H1 (cell line): ENCODE results near the gene GPLD1. TPM values are rescaled to one million over a fixed set of nuclear protein-coding genes. Genes with fewer than 3 reads are reported as not detected.
A peak's percentile ranks its signal among the peaks of the same experiment; 100 is the strongest.

ENCODE experiments used
- CTCF ChIA-PET: fragments of 300-600 bp; sonication (Branson Sonifier 250); formaldehyde crosslinking; loops from one replicate; lab custom pipeline; 2021; ENCODE audit not compliant: partially characterized antibody; lab: Charles Lee
- POLR2A ChIA-PET: fragments of 300-600 bp; sonication (Branson Sonifier 250); formaldehyde crosslinking; loops from one replicate; lab custom pipeline; 2021; ENCODE audit warnings: inconsistent platforms; ENCODE audit not compliant: partially characterized antibody; lab: Charles Lee
- DNase-seq, 2 experiments: peaks; one replicate each; pipeline versions ENCODE4 v3.0.0 to v3.0.0-alpha.2; 2010 to 2022; ENCODE audit warnings: low spot score in 2 of 2, low read depth in 1 of 2, mixed read lengths in 1 of 2
- FAIRE-seq: peaks from 2 replicates; lab custom pipeline; 2011; peaks lifted over from hg19 to GRCh38; lab: Jason Lieb, UNC
- H2AFZ ChIP-seq: 2 replicates; pipeline ENCODE4 v1.8.1; 2012; ENCODE audit warnings: low read length, inconsistent platforms
- H2AK5ac ChIP-seq: 2 replicates; pipeline ENCODE4 v1.6.1; 2013; ENCODE audit warnings: low read depth, low read length
- H2BK120ac ChIP-seq: replicated peaks from 2 replicates; pipeline ENCODE3; 2013; ENCODE audit warnings: low read depth, low read length, inconsistent platforms
- H2BK12ac ChIP-seq: 2 replicates; pipeline ENCODE4 v1.6.1; 2013; ENCODE audit warnings: low read depth, low read length
- H2BK15ac ChIP-seq: 2 replicates; pipeline ENCODE4 v1.6.1; 2013; ENCODE audit warnings: low read length
- H2BK20ac ChIP-seq: 2 replicates; pipeline ENCODE4 v1.6.1; 2013; ENCODE audit warnings: low read length
- H2BK5ac ChIP-seq: 2 replicates; pipeline ENCODE4 v1.6.1; 2013; ENCODE audit warnings: low read depth, low read length
- H3K14ac ChIP-seq: 2 replicates; pipeline ENCODE4 v1.6.1; 2013; ENCODE audit warnings: inconsistent platforms; ENCODE audit not compliant: insufficient read length
- H3K18ac ChIP-seq: 2 replicates; pipeline ENCODE4 v1.6.1; 2013; ENCODE audit warnings: low read length; ENCODE audit errors: extremely low read depth
- H3K23ac ChIP-seq: 2 replicates; pipeline ENCODE4 v1.6.1; 2013; ENCODE audit warnings: inconsistent platforms; ENCODE audit not compliant: insufficient read length
- H3K23me2 ChIP-seq: 2 replicates; pipeline ENCODE4 v1.6.1; 2013; ENCODE audit warnings: low read depth, low read length
- H3K27ac ChIP-seq: 2 replicates; pipeline ENCODE4 v1.6.1; 2011; ENCODE audit warnings: low read depth, low read length, inconsistent platforms
- H3K27me3 ChIP-seq, 4 experiments: replicated peaks in 1 of 4; 1 replicate in 1 of 4; 2 replicates in 3 of 4; pipeline versions ENCODE4 v1.6.1 to v1.8.1; 2011 to 2013; ENCODE audit warnings: low read length in 3 of 4, mild to moderate bottlenecking in 3 of 4, inconsistent platforms in 2 of 4, mixed read lengths in 2 of 4, moderate library complexity in 1 of 4; ENCODE audit not compliant: control insufficient read depth in 3 of 4, insufficient read depth in 3 of 4; ENCODE audit errors: extremely low read depth in 1 of 4
- H3K36me3 ChIP-seq, 4 experiments: 2 replicates each; pipeline versions ENCODE4 v1.6.1 to v1.8.1; 2011 to 2013; ENCODE audit warnings: mild to moderate bottlenecking in 4 of 4, low read length in 3 of 4, moderate library complexity in 2 of 4, control low read depth in 1 of 4, inconsistent platforms in 1 of 4; ENCODE audit not compliant: insufficient read depth in 4 of 4, control insufficient read depth in 2 of 4
- H3K4ac ChIP-seq: replicated peaks from 2 replicates; pipeline ENCODE3; 2013; ENCODE audit warnings: low read length, low read depth, mixed read lengths, inconsistent platforms; ENCODE audit not compliant: insufficient read length
- H3K4me1 ChIP-seq, 4 experiments: replicated peaks in 1 of 4; 1 replicate in 1 of 4; 2 replicates in 3 of 4; pipeline versions ENCODE4 v1.6.1 to v1.8.1; 2011 to 2013; ENCODE audit warnings: low read length in 3 of 4, inconsistent platforms in 2 of 4, mixed read lengths in 1 of 4; ENCODE audit not compliant: insufficient read depth in 4 of 4, control insufficient read depth in 3 of 4
- H3K4me2 ChIP-seq, 2 experiments: 2 replicates each; pipeline versions ENCODE4 v1.6.1 to v1.8.1; 2011 to 2013; ENCODE audit warnings: low read depth in 2 of 2, low read length in 2 of 2, control low read depth in 1 of 2, inconsistent platforms in 1 of 2, mild to moderate bottlenecking in 1 of 2; ENCODE audit not compliant: insufficient read depth in 1 of 2
- H3K4me3 ChIP-seq, 4 experiments: fragments of 200-600, 300-600 bp in 1 of 4; sonication (generic), shearing (Covaris generic), sonication (Bioruptor Twin) in 1 of 4; 2 replicates each; pipeline versions ENCODE4 v1.5.1 to v1.8.1; 2011 to 2016; ENCODE audit warnings: low read length in 4 of 4, low read depth in 3 of 4, control low read depth in 2 of 4, inconsistent platforms in 2 of 4, mild to moderate bottlenecking in 2 of 4, mixed read lengths in 1 of 4, moderate library complexity in 1 of 4; ENCODE audit not compliant: insufficient read depth in 2 of 4; ENCODE audit errors: extremely low read depth in 1 of 4
- H3K56ac ChIP-seq: replicated peaks from 2 replicates; pipeline ENCODE3; 2013; ENCODE audit warnings: low read depth, mild to moderate bottlenecking, mixed read lengths, low read length, inconsistent platforms; ENCODE audit not compliant: insufficient read length
- H3K79me1 ChIP-seq: 2 replicates; pipeline ENCODE4 v1.6.1; 2013; ENCODE audit warnings: low read depth, low read length, control low read depth
- H3K79me2 ChIP-seq, 2 experiments: 2 replicates each; pipeline versions ENCODE4 v1.6.1 to v1.8.1; 2012 to 2013; ENCODE audit warnings: low read length in 2 of 2, mild to moderate bottlenecking in 2 of 2, inconsistent platforms in 1 of 2; ENCODE audit not compliant: insufficient read depth in 2 of 2, control insufficient read depth in 1 of 2
- H3K9ac ChIP-seq, 4 experiments: replicated peaks in 1 of 4; 1 replicate in 1 of 4; 2 replicates in 3 of 4; pipeline versions ENCODE4 v1.6.1 to v1.8.1; 2011 to 2013; ENCODE audit warnings: low read depth in 3 of 4, low read length in 3 of 4, control low read depth in 2 of 4, mild to moderate bottlenecking in 2 of 4, moderate library complexity in 2 of 4, inconsistent platforms in 1 of 4; ENCODE audit errors: extremely low read depth in 1 of 4
- H3K9me3 ChIP-seq, 2 experiments: 2 replicates each; pipeline versions ENCODE4 v1.6.1 to v1.8.1; 2012 to 2013; ENCODE audit warnings: mild to moderate bottlenecking in 2 of 2, moderate library complexity in 2 of 2, control low read depth in 1 of 2, inconsistent platforms in 1 of 2, low read depth in 1 of 2, low read length in 1 of 2, mixed read lengths in 1 of 2; ENCODE audit not compliant: insufficient read depth in 2 of 2
- H4K20me1 ChIP-seq, 2 experiments: replicated peaks in 1 of 2; 2 replicates each; pipeline versions ENCODE3 to v1.8.1; 2011 to 2013; ENCODE audit warnings: inconsistent platforms in 2 of 2, low read length in 2 of 2, mild to moderate bottlenecking in 1 of 2; ENCODE audit not compliant: insufficient read depth in 2 of 2, control insufficient read depth in 1 of 2
- H4K5ac ChIP-seq: 2 replicates; pipeline ENCODE4 v1.6.1; 2013; ENCODE audit warnings: low read length, low read depth, mixed read lengths, inconsistent platforms; ENCODE audit not compliant: insufficient read length
- H4K8ac ChIP-seq: 2 replicates; pipeline ENCODE4 v1.8.0; 2013; ENCODE audit warnings: mild to moderate bottlenecking, moderate library complexity, low read length, inconsistent platforms; ENCODE audit not compliant: insufficient read depth; ENCODE audit errors: extremely low read depth
- H4K91ac ChIP-seq: replicated peaks from 2 replicates; pipeline ENCODE3; 2013; ENCODE audit warnings: low read length, mixed read lengths, inconsistent platforms; ENCODE audit not compliant: insufficient read length
- CBX5 ChIP-seq: fragments of 300-800, 300-1000 bp; sonication (generic); IDR thresholded peaks from 2 replicates; pipeline ENCODE4 v1.7.1; 2016; ENCODE audit warnings: antibody characterized with exemption, low read length, low read depth
- CHD1 ChIP-seq: IDR thresholded peaks from 2 replicates; pipeline ENCODE4 v1.6.1; 2012; ENCODE audit warnings: low read depth, low read length, improper control_type of control experiment
- CTCF ChIP-seq, 3 experiments: IDR thresholded peaks; 1 replicate in 2 of 3; 2 replicates in 1 of 3; pipeline versions ENCODE4 v1.5.1 to v1.6.1; 2011; ENCODE audit warnings: low read length in 3 of 3, mild to moderate bottlenecking in 3 of 3, inconsistent platforms in 2 of 3, low read depth in 1 of 3, moderate library complexity in 1 of 3; ENCODE audit not compliant: insufficient read depth in 1 of 3; ENCODE audit errors: control extremely low read depth in 1 of 3
- EGR1 ChIP-seq: IDR thresholded peaks from 2 replicates; pipeline ENCODE4 v1.6.1; 2011; ENCODE audit warnings: low read depth, low read length, borderline replicate concordance
- POU5F1 ChIP-seq: IDR thresholded peaks from 2 replicates; pipeline ENCODE4 v1.6.1; 2011; ENCODE audit warnings: low read depth, mild to moderate bottlenecking, low read length, moderate library complexity
- RAD21 ChIP-seq, 2 experiments: IDR thresholded peaks in 1 of 2; conservative IDR thresholded peaks in 1 of 2; 2 replicates each; pipeline ENCODE4 v1.6.1; 2011; ENCODE audit warnings: low read depth in 2 of 2, low read length in 2 of 2, improper control_type of control experiment in 1 of 2, inconsistent platforms in 1 of 2, mild to moderate bottlenecking in 1 of 2, moderate library complexity in 1 of 2
- SIN3A ChIP-seq, 2 experiments: IDR thresholded peaks in 1 of 2; conservative IDR thresholded peaks in 1 of 2; 2 replicates each; pipeline ENCODE4 v1.6.1; 2011 to 2012; ENCODE audit warnings: low read length in 2 of 2, improper control_type of control experiment in 1 of 2, low read depth in 1 of 2, mild to moderate bottlenecking in 1 of 2
- TAF1 ChIP-seq: IDR thresholded peaks from 2 replicates; pipeline ENCODE4 v1.6.1; 2011; ENCODE audit warnings: mild to moderate bottlenecking, low read depth, low read length
- TEAD4 ChIP-seq: IDR thresholded peaks from 2 replicates; pipeline ENCODE4 v1.6.1; 2012; ENCODE audit warnings: low read depth, low read length, inconsistent platforms, mixed read lengths
- WGBS, 2 experiments: shearing (Covaris generic) in 1 of 2; methylation state at CpG; one replicate each; pipeline versions ENCODE4 v1.1.6 to v1.1.7; 2013 to 2015; ENCODE audit warnings: low lambda C conversion rate in 2 of 2, mixed read lengths in 2 of 2, inconsistent platforms in 1 of 2, low coverage in 1 of 2, missing lambda C conversion rate in 1 of 2; ENCODE audit not compliant: insufficient replicate concordance in 2 of 2, insufficient coverage in 1 of 2, insufficient read length in 1 of 2; ENCODE audit errors: extremely low coverage in 1 of 2, missing lambda C conversion rate in 1 of 2; 5-methylcytosine and 5-hydroxymethylcytosine counted together
- polyA plus RNA-seq, 7 experiments: library from polyadenylated mRNA; depleted of rRNA in 3 of 7; stranded (reverse) in 5 of 7; unstranded in 2 of 7; fragments of >200 nt in 5 of 7; fragments of 200-250 nt in 2 of 7; gene quantifications; 1 replicate in 5 of 7; 2 replicates in 1 of 7; 4 replicates in 1 of 7; pipeline versions ENCODE4 v1.2.1 to v1.2.3, GENCODE V29; 2011 to 2013; ENCODE audit warnings: missing spikeins in 2 of 7, mixed read lengths in 2 of 7
- total RNA-seq: library from RNA; stranded (reverse); fragmentation: NEBNext Ultra II Directional; extraction: Animal tissue kit (Norgen Biotek cat#: 25700); gene quantifications from 2 replicates; pipeline ENCODE4 v1.2.1, GENCODE V29; 2021

Gene GPLD1
- total and polyA plus RNA-seq, 2 of the 8 experiments (the other 6 are each of a cell fraction or from before 2014, with no cell fraction given) = 3.7 to 5.3 TPM

DNA sequence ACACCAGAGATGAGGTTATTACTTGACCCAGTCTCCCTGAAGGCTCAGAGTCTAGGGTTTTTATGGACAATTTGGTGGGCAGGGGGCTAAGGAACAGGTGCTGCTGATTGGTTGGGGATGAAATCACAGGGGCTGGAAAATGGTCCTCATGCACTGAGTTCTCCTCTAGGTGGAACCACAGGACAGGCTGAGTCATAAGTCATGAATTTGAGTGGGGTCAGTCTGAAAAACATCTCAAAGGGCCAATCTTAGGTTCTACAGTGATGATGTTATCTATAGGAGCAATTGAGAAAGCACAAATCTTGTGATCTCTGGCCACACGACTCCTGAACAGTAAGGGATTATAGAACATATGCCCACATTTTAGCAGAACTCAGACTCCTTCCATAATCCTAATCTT lies 92.6 kb downstream of the GPLD1 start:
- no peak overlapping the region for H3K27ac ChIP-seq
- WGBS, 2 experiments = 57% methylated on average over 1 of the region's 1 CpG; no CpG with 5 or more reads in 1 of the 2 experiments
- H3K56ac ChIP-seq = no peak overlapping the region
- H2AK5ac ChIP-seq = no peak overlapping the region
- no peak overlapping the region for H3K9ac ChIP-seq
- no peak overlapping the region for H2BK12ac ChIP-seq
- H3K4me1 ChIP-seq = peaks cover 0 to 12% (median 8%) of the 10 kb centered on the region in 4 experiments; a peak in 5 of 7 replicates
- H3K4ac ChIP-seq = no peak overlapping the region
- H3K79me1 ChIP-seq = no peaks in the 10 kb centered on the region
- no peak overlapping the region for H3K4me2 ChIP-seq
- 0 out of 2 replicates have a peak overlapping the region, but pooled peaks have one; percentile 75 for H2BK20ac ChIP-seq
- H4K91ac ChIP-seq = no peak overlapping the region
- no peak overlapping the region for H4K5ac ChIP-seq
- 0 out of 2 replicates have a peak overlapping the region, but pooled peaks have one; percentile 2 for H2BK15ac ChIP-seq
- H2BK5ac ChIP-seq = no peak overlapping the region
- H4K20me1 ChIP-seq = no peaks in the 10 kb centered on the region
- H3K79me2 ChIP-seq = 0 out of 4 replicates have a peak, but pooled peaks cover 0 to 2% of the 10 kb centered on the region in 2 experiments
- no peak overlapping the region for H2AFZ ChIP-seq
- H3K23ac ChIP-seq = no peak overlapping the region
- no peak overlapping the region for H2BK120ac ChIP-seq
- peaks cover 14% of the 10 kb centered on the region in 2 experiments for H3K9me3 ChIP-seq
- no peak overlapping the region for H3K4me3 ChIP-seq
- no peak overlapping the region for H3K14ac ChIP-seq
- TF ChIP-seq TEAD4 = no peak
- TF ChIP-seq EGR1 = no peak
- TF ChIP-seq CBX5 = no peak
- no peak for TF ChIP-seq CHD1
- TF ChIP-seq POU5F1 = no peak
- no peak for TF ChIP-seq TAF1
- peak; percentile 22 to 26; a peak in 3 of 4 replicates for TF ChIP-seq RAD21 (IDR thresholded peaks at IDR 0.05 in 1 of 2, conservative IDR thresholded peaks at IDR 0.05 in 1 of 2; ENCODE audit: low read depth in 2 of 2, low read length in 2 of 2)
- no peak for TF ChIP-seq SIN3A (conservative IDR thresholded peaks at IDR 0.05 in 1 of 2, IDR thresholded peaks at IDR 0.05 in 1 of 2; ENCODE audit: low read depth in 1 of 2, low read length in 2 of 2)
- peak in 1 of 3 experiments; percentile 13; a peak in 1 of 4 replicates for TF ChIP-seq CTCF (IDR thresholded peaks at IDR 0.05; ENCODE audit: control extremely low read depth in 1 of 3, insufficient read depth in 1 of 3, low read depth in 1 of 3, low read length in 3 of 3)
- no peaks in the 10 kb centered on the region for H3K23me2 ChIP-seq
- H3K36me3 ChIP-seq = peaks cover 0 to 2% (median 0%) of the 10 kb centered on the region in 4 experiments; a peak in 1 of 8 replicates
- H4K8ac ChIP-seq = no peak overlapping the region
- H3K27me3 ChIP-seq = no peaks in the 10 kb centered on the region
- DNase-seq = no peak
- no peak for FAIRE-seq
- POLR2A ChIA-PET = interaction anchor here (0.6 kb wide), 1 partner anchor 25 kb away, joined by 3 read pairs; no protein-coding TSS in a partner anchor
- CTCF ChIA-PET = interaction anchor here (0.9 to 1.5 kb wide), 2 partner anchors 105 to 114 kb away, joined by 3 to 5 read pairs; no protein-coding TSS in a partner anchor
- no peak overlapping the region for H3K18ac ChIP-seq
